Myocyte (in vitro differentiated cells): ENCODE results near the gene GYS1. TPM values are rescaled to one million over a fixed set of nuclear protein-coding genes. Genes with fewer than 3 reads are reported as not detected.
"Not testable (repeated sequence)": the region's sequence is repeated elsewhere in the genome, so short reads cannot be mapped to it uniquely, and the experiment has no call there.

ENCODE experiments used
- DNase-seq: peaks from one replicate; pipeline ENCODE4 v3.0.0-alpha.2; 2012; ENCODE audit warnings: low read depth
- total RNA-seq: library from RNA; depleted of rRNA; stranded (reverse); fragments of >200 nt; gene quantifications from 2 replicates; pipeline ENCODE4 v1.2.3, GENCODE V29; 2014

GYS1 gene
- total RNA-seq, 1 donor from 2014 or later, result 358 TPM

- peak; percentile 47 for DNase-seq
Observed at GRCh38 chr19:48946463-48947257, 46.4 kb downstream of the GYS1 start.

DNA sequence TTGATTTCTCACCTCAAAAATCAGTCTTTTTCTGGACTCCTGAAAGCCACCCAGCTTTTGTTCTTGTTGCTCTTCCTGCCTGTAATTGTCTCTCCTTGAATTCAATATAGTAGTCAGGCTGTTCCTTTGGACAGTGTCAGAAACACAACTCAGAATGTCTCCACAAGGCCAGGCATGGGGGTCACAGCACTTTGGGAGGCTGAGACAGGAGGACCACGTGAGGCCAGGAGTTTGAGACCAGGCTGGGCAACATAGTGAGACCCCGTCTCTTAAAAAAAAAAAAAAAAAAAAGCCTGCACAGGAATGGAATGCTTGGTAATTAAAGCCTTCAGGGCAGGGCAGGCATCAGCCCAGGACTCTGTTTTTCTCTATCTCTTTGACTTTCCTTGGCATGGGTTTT lies 47.3 kb downstream of the GYS1 start:
- no peak for DNase-seq

- DNase-seq, result no peak
Observed at GRCh38 chr19:48945415-48945814, 47.7 kb downstream of the GYS1 start.

GRCh38 chr19:48943081-48943480 lies 50.0 kb downstream of the GYS1 start:
- no peak for DNase-seq

GRCh38 chr19:48940902-48941301 lies 52.2 kb downstream of the GYS1 start:
- DNase-seq, result no peak

DNA sequence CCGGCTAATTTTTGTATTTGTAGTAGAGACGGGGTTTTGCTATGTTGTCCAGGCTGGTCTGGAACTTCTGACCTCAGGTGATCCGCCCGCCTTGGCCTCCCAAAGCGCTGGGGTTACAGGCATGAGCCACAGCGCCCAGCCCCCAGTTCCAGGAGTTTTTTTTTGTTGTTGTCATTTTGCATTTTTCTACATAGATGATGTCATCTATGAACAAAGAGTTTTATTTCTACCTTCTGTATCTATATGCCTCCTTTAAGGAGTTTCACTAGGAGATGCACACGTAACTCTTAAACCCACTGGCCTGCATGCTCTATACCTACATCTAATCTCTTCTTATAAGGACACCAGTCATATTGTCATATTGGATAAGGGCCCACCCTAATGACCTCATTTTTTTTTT lies 54.9 kb downstream of the GYS1 start:
- no peak for DNase-seq

GRCh38 chr19:48935864-48936263 lies 57.2 kb downstream of the GYS1 start:
- DNase-seq, result no peak

DNA sequence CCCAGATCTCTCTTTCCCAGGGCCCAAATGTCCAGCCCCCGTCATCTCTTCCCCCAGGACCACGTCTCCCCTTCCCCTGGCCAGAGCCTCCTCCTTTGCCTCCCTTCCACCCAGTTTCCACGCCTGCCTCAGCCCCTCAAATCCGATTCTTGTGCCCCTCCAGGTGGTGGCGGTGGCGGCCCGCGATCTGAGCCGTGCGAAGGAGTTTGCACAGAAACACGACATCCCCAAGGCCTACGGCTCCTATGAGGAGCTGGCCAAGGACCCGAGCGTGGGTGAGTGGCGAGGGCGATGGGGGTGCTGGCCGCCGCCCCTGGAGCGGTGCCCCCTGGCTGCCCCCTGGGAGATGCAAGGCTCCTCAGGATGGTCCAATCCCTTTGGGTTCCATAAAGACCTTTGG lies 58.3 kb downstream of the GYS1 start:
- no peak for DNase-seq

DNA sequence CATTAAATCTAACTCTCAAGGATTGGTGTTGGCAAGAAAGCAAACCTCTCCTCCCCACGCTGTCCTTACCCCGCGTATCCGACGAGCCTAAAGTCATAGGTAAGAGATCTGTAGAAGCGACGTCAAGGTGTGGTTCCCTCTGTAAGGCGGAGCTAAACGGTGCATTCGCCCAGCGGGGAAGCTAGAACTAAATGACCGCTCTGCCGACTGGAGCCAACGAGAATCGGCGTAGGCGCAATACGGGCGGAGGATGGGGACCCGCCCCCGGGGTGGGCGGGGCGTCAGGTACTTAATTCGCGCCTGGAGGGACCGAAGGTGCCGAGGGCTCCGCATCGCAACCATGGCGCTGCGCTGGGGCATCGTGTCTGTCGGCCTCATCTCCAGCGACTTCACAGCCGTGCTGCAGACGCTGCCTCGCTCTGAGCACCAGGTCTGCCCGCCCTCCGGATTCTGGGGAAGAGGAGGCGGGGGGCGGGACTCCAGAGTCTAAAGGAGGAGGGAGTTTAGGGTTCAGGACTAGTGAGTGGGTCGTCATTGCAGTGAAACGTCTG lies 59.7 kb downstream of the GYS1 start, which contains the start of gene DHDH:
DHDH (plus strand) TSS at position 318 of the 551 bp plus-strand sequence; CDS start at position 341, 23 bp downstream.
- DNase-seq, result peak; percentile 27

- peak; percentile 76 for DNase-seq
Observed at GRCh38 chr19:48928164-48929025, 64.7 kb downstream of the GYS1 start.

DNA sequence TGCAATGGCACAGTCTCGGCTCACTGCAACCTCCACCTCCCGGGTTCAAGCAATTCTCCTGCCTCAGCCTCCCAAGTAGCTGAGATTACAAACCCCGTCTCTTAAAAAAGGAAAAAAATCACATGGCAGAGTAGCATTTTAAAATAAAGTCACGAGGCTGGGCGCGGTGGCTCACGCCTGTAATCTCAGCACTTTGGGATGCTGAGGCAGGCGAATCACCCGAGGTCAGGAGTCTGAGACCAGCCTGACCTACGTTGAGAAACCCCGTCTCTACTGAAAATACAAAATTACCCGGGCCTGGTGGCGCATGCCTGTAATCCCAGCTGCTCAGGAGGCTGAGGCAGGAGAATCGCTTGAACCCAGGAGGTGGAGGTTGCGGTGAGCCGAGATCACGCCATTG lies 65.4 kb downstream of the GYS1 start:
- DNase-seq, result not testable (repeated sequence)

GRCh38 chr19:48926909-48927308 lies 66.2 kb downstream of the GYS1 start:
- DNase-seq, result peak; percentile 78

- DNase-seq, result not testable (repeated sequence)
Observed at GRCh38 chr19:48925890-48926289, 67.2 kb downstream of the GYS1 start.

- peak; percentile 54 for DNase-seq
Observed at GRCh38 chr19:48925240-48925843, 67.8 kb downstream of the GYS1 start.

DNA sequence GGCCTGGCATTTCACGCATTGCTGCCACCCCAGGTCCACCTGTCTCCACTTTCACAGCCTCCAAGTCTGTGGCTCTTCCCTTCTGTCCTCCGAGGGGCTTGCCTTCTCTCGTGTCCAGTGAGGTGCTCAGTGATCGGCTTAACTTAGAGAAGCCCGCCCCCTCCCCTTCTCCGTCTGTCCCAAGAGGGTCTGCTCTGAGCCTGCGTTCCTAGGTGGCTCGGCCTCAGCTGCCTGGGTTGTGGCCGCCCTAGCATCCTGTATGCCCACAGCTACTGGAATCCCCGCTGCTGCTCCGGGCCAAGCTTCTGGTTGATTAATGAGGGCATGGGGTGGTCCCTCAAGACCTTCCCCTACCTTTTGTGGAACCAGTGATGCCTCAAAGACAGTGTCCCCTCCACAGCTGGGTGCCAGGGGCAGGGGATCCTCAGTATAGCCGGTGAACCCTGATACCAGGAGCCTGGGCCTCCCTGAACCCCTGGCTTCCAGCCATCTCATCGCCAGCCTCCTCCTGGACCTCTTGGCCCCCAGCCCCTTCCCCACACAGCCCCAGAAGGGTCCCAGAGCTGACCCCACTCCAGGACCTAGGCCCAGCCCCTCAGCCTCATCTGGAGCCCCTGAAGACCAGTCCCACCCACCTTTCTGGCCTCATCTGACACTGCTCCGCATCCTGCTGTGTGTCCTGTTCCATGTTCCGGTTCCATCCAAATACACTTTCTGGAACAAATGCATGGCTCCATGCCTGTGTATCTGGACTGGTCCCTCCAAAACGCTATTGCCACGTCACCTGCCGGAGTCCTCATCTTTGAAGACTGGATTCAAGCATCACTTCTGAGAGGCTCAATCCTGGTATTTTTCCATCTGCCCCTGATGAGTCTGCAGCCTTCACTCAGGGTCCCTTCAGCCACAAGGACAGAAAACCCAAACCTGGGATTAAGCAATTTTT lies 70.3 kb downstream of the GYS1 start:
- no peak for DNase-seq

DNA sequence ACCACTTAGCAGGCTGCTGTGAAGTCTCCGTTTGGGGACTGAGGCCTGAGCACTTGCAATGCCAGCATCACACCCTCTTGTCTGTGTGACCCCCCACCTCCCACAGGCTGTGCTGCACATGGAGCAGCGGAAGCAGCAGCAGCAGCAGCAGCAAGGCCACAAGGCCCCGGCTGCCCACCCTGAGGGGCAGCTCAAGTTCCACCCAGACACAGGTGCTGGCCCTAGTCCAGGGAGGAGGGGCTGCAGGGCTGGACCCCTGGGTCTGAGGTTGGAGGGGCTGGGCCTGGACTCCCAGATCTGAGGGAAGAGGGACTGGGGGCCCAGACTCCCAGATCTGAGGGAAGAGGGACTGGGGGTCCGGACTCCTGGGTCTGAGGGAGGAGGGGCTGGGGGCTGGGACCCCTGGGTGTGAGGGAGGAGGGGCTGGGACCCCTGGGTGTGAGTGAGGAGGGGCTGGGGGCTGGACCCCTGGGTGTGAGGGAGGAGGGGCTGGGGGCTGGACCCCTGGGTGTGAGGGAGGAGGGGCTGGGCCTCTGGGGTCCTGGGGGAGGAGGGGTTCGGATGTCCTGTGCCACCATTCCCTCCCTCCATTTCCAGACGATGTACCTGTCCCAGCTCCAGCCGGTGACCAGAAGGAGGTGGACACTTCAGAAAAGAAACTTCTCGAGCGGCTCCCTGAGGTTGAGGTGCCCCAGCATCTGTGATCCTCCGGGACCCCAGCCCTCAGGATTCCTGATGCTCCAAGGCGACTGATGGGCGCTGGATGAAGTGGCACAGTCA lies 71.2 kb downstream of the GYS1 start:
- DNase-seq, result no peak

- no peak for DNase-seq
Observed at GRCh38 chr19:48920949-48921348, 72.2 kb downstream of the GYS1 start.

DNA sequence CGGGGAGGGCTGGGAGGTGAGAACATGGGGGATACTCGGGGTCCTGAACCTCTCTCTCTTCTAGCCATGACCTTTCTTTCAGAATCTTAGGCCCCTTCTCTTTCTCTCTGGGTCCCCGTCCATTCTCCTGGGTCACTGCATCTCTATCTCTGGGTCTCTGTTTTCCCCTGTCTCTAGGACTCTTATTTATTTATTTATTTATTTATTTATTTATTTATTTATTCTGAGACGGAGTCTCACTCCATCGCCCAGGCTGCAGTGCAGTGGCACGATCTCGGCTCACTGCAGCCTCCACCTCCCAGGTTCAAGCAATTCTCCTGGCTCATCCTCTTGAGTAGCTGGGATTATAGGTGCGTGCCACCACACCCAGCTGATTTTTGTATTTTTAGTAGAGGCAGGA lies 73.8 kb downstream of the GYS1 start:
- DNase-seq, result not testable (repeated sequence)

DNA sequence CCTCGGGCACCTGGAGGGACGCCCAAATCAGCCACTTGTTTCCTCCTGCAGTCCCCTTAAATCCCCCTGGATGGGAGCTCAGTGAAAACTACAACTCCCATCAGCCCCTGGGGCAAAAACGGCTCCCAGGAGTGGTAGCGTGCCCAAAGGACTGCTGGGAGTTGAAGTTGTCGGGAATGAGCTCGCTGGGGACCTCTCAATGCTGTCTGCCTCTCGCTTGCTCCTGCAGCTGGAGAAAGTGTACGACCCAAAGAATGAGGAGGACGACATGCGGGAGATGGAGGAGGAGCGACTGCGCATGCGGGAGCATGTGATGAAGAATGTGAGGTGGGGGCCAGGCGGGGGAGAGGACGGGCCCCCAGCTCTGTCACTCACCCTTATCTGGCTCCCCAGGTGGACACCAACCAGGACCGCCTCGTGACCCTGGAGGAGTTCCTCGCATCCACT lies 74.3 kb downstream of the GYS1 start:
- DNase-seq, result no peak
